Stimulated activated CD8-positive, alpha-beta memory T cell treated with anti-CD3 and anti-CD28 coated beads, Interleukin-15, amount 100 ng/mL, for 4 hours (primary cell): ENCODE results near the gene MALRD1.

Experiments
- DNase-seq, 2 donors: peaks; one replicate each; pipeline ENCODE4 v3.0.0-alpha.2; 2020; ENCODE audit warnings: low read depth in 2 of 2

Gene MALRD1

DNA sequence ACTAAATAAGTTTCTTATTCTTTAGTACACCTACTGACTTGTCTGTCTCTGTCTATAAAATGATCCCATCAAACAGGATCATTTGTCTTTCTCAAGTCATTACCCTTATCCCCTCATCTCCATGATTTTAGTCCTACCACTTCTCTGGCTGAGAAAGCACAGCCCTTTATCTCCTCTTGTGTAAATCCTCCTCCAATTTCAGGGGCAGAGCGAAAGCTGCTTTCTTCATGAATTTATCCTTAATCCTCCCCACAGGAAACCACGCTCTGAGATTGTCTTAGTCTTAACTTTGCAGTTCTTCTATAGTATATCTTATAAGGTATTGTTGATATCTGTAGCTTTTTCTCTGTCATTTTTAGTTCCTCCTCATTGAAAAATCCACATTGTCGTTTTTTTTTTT, 528.0 kb downstream of the MALRD1 start:
- no peak for DNase-seq

DNA sequence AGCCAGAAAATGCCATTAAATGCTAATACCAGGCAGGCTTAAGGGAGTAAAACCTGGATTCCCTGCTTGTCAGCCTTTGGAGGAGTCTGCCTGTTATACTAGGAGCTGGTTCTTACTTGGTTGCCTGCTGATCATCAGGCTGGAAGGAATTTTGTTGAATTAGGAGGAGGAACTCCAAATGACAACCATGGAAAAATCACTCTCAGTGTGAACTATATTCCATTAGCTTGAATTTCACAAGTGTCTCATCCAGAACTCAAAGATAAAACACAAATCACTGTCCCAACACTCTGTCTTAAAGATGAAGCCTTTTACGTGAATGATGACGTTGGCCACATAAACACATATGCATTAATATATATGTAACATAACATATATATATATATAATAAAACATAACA, 528.8 kb downstream of the MALRD1 start:
- no peak for DNase-seq

DNA sequence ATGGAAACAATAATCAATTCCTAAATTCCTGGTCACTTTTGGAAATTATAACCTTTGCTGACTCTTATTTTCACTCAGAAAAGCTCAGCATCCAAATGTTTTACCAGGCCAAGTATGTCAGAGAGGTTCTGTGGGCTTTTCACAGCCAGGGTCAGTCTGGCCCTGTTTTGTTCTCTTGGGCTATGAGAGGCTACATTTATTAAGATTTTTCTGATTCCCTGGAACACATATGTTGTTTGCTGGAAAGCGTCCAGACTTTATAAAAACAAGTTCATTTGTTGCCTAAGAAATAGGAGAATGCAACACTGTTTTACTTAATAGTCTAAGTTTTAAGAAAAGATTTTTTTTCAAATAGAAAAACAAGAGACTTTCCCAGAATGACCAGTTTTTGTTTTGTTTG, 529.2 kb downstream of the MALRD1 start:
- DNase-seq, result no peak

DNA sequence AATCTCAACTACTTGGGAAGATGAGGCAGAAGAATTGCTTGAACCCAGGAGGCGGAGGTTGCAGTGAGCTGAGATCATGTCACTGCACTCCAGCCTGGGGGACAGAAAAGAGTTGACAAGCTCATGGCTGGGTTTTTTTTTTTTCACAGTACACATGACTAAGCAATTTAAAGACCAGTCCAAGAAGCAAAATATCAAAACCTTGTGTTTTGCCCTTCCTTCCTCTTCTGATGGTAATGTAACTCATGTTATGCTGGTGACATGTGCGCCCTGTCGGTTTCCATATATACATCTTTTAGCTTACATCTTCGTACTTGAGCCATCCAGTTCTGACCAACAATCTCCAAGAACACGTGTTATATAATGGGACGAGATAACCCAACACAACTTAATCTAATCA, 530.0 kb downstream of the MALRD1 start:
- DNase-seq, result no peak

DNA sequence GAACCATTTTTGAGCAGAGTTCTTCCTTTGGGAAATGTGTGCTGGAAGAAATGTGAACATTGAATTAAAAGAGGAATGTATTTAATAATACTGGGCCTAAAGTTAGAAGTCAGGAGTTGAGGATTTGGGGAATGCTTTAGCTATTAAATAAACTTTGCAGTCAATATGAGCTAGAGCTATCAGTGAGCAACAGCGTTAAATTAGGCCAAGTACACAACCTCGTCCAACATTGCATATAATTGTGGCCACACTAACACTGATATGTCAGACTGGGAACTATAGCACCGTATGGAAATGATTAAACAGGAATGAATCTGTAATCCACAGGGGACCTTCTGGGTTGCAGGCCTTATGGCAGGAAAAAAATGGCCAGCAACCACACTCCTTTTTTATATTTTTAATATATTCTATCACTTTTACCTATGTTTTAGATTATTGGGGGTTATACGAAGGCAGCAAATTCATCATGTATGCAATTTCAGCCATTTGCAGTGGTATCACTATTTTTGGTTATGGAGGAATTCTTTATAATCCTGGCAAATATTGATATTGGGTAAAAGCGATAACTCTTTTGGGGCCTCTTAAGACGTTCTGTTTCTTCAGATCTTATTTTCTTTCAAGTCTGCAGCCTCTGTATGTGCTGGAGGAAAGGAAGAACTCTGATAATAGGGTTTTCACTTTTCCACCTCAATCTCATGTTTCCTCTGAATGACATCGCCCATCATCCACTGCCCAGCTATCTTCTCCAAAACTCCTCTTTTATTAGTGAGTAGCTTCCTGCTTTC, 531.4 kb downstream of the MALRD1 start:
- no peak for DNase-seq

DNA sequence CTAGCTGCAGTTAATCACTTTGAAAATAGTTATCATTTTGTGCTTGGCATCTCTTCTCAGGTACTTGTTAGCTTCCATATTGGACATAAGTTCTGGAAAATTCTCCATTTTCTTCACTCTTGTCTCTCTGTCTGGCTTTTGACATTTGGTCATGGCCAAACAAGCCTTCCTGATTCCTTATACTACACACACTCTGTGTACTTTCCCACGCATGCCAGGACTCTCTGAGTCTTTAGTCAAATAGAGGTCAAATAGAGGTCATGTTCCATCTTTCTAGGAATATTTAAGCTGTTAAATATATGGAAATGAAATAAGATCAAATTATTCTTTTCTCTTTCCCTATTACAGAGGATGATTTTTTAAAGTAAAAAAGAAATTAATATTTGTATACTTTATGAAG, 532.1 kb downstream of the MALRD1 start:
- DNase-seq, result no peak

DNA sequence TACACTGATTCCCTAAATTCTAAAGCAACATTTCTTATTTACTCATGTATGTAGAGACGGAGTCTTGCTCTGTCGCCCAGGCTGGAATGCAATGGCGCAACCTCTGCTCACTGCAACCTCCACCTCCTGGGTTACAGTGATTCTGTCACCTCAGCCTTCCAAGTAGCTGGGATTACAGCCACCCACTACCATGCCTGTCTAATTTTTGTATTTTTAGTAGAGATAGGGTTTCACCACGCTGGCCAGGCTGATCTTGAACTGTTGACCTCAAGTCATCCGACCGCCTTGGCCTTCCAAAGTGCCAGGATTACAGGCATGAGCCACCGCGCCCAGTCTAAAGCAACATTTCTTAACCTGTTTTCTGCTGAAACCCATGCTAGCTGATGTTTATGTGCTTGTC, 540.0 kb downstream of the MALRD1 start:
- DNase-seq, result no peak

DNA sequence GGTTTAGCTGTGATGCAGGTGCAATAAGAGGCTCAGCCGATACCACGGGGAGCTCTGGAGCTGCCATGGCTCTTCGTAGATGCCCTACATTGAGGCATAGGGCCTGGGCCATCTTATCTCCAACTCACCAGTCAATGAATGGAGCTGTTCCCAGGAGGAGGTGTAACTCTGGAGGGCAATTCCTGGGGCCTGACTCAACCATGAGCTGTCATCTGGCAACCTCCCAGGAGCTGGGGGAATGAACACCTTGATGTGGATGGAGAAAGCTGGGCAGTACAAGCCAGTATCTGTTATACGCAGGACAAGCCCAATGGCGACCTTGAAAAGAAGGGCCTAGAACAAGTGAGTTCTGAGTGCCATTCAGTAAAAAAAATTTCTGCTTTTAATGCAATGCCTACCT, 543.7 kb downstream of the MALRD1 start:
- no peak for DNase-seq

DNA sequence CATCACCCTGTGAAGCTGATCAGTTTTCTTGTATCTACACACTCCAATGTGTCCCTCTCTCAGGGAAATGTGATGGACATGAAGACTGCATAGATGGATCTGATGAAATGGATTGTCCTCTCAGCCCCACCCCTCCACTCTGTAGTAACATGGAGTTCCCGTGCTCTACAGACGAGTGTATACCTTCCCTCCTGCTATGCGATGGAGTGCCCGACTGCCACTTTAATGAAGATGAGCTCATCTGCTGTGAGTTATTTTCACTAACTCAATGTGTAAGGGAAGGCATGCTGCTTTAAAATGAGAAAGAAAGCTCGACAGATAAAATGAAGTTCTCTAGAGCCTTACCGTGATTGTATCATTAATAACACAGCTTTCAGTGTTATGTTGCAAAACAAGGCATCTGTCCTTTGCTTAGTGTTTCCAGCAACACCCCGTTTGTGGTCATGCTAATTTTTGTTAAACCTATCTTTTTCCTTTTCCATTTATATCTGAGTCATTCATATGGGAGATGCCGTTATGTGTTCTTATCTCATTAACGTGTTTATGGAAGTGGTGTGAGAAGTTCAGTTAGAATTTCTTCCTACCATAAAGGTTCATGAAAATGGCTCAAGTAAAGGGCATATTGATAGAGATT, 546.7 kb downstream of the MALRD1 start:
- DNase-seq, result no peak

DNA sequence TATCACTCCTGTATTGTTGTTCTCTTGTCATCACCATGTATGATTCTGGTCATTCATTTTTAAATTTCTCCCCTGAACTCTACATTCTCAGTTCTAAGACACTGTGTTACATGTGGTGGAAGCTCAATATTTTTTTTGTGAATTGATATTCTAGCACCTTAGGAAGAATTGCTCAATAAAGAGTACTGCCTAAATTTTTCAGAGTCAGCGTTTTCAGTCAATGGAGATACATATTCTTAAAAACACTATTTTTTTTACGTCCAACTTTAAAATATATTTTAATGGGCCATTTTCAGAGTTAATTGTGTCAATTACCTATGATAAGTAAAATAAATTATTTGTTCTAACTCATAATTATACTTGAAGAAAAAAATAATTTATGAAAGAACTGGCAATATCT, 557.2 kb downstream of the MALRD1 start:
- DNase-seq, result no peak

DNA sequence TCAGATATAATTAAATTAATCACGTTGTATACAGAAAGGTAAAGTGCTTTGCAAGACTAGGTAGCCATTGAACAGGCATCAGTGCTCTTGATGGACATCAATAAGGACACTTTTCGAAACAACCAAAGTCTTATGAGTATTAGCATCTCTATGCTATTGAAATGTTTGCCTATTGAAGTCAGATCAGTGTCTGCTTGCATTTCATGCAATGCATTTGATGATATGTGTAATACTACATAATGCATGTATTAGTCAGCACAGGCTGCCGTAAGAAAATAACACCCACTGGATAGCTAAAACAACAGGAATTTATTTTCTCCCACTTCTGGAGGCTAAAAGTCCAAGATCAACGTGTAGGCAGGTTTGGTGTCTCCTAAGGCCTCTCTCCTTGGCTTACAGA, 558.4 kb downstream of the MALRD1 start:
- no peak for DNase-seq

DNA sequence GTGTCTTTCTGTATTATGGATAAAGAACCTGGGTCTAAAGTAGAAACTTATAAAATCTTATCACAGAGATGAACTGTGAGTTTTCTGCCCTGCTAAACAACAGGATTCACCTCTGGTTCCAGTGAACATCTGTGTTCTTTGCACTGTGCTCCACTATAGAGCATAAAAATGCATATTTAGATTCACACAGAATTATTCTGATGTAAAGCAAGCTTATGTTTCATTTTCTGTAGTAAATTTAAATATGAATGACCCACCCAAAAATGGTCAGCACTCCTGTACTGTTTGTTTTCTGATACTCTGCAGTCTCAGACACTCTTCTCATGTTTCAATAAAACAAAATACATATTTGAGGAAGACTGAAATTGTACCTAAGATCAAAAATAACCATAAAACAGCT, 563.2 kb downstream of the MALRD1 start:
- DNase-seq, result no peak

DNA sequence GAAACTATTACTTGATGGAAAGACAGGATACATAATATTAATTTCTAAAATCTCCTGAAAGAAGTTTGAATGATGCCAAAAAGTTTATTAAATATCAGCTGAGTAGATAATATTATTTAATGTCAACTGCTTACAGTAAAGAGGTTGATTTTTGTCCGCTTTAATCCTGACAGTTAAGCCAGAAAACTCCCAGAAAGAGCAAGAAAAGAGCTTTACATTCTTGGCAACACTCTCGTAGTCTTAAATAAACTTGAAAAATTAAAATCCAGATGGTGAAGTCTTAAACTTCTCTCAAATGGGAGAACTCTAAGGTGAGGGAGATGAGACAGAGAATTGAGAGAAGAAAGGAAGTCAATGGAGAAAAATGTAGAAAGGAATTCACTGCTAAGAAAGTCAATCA, 568.4 kb downstream of the MALRD1 start:
- DNase-seq, result no peak

DNA sequence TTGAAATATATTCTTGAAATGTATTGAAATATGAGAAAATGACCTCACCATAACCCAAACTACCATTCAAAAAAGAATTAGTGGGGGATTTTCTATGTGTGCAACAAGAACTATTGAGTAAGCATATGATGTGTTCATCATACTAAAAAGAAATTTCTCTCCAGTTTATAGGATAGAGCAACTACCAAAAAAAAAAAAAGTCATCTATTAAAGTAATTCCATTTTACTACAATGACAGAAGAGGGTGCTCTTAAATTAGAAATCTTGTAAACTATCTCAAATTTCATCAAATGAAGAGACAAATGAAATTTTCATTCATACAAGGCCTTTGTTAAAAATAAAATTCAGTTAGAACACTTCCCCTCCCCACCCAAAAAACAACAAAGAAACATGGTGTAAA, 572.2 kb downstream of the MALRD1 start:
- no peak for DNase-seq

DNA sequence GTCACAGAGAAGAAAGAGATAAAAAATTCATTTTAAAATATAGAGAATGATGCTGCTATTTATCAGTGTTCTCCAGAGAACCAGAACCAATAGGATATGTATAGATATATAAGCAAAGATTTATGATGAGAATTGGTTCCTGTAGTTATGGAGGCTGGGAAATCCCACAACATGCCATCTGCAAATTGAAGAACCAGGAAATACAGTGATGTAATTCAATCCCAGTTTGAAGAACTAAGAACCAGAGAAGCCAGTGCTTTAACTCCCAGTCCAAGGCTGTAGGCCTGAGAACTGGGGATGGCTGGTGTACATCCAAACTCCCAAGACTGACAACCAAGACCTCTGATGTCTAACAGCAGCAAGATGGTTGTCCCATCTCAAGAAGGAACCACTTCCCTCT, 574.7 kb downstream of the MALRD1 start:
- DNase-seq, result no peak

DNA sequence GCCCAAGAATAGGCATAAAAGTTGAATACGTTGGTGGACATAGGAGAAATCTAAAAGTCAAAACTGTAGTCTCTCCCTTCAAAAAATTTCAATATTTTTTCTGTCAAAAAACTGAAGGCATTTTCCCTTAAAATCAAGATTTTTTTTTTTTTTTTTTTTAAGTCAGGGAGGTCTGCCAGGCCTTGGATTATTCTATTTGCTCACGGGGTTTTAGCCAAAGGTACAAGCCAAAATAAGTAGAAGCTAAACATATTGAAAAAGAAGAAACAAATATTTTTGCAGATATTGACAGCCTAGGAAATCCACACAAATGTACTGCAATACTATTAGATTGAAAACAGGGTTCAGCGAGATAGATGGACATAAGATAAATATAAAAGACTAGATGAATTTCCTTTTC, 577.6 kb downstream of the MALRD1 start:
- DNase-seq, result no peak

DNA sequence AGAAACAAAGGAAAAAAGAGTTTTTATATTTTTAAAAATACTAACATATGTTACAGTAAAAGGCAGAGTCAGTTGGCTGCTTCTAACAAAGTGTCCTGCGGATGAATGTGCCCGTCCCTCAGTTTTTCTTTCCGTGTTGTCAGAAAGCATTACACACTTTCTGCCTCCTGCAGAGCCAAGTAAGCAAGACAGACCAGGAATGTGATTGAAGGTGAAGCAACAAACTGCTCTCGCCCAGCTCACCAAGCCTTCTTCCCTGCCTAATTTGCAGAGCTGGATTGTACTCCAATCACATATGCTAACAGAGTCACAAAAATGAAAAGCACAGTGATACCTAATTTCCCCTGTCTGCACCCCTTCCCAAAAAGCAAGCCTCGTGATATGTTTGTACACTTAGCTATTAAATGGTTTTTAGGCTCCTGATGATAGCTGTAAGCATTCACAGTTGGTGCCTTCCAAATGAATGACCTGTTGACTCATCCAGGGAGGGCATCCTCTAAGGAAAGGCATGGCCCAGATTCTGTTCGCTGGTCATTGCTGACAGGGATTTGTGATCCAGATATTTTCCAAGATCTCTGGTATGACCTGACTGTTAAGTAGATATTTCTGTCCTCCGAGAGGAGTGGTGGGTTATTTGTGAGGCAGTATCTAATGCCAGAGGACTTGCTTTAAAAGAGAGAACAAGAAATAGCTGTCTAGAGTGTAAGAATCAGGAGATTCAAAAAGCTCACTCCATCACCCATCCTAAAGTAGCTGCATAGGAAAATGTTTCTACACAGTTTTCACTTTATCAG, 580.4 kb downstream of the MALRD1 start:
- DNase-seq, result no peak

DNA sequence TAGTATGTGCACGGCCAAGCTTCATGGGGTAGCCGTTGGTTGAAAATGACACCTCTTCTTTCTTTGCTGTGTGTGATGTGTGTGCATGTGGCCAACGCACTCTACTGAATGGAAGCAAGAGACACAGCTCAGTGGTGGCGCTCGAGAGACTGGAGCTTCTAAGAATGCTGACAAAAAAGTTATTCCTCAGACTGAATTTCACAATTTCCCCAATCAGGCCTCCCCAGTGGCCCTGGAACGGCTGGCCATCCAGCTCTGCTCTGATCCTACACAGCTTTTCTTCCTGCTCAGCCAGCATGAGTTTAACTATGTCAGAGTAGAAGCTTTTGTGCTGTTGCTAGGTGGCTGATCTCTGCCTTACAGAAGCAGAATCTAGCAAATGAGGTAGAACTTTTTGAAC, 581.0 kb downstream of the MALRD1 start:
- DNase-seq, result no peak

DNA sequence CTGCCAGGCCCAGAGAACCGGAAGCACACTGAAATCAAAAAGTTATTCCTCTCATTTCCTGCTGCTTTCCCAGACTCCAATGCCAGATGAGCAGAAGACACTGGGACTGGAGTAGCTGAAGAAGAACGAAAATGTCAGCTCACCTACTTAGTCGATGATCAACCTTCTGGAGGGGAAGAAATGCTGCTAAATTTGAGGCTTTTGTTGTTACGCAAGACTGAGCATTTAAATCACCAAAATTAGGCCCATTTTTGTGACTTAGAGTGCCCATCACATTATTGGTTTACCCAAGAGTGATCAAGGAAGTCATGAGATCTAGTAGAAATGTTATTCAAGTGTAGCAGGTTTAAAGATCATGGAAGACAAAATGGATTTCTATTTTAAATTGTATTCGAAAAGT, 585.6 kb downstream of the MALRD1 start:
- DNase-seq, result no peak

DNA sequence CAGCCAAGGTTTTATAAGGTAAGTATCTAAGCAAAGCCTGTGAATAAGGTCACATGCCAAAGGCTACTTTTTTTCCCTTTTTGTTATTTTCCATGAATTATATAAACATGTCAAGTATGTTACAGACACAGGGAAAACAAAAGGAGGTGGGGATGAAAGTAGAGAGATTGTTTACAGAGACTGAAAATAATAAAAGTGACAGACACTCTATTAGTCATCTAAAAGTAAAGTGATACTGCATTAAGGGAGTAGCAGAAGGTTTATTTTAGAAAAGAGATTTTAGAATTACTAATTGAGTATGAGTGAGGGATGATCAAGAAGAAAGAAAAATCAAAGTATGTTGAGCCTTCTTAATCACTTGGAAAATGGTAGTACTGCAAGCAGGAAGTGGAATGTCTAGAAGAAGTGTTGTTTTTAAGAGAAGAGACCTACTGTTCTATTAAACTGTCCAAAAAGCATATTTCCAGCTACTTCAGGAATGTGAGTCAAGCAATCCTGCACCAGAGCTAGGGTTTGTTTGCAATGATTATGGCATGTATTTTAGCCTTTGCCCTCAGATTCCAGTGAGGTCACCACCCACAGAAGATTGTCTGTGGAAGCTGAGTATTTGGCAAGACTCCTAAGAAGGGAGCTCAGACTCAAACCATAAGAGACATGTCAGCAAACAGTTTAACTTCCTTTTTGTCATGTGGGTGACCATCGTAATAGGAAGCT, 589.7 kb downstream of the MALRD1 start:
- no peak for DNase-seq

DNA sequence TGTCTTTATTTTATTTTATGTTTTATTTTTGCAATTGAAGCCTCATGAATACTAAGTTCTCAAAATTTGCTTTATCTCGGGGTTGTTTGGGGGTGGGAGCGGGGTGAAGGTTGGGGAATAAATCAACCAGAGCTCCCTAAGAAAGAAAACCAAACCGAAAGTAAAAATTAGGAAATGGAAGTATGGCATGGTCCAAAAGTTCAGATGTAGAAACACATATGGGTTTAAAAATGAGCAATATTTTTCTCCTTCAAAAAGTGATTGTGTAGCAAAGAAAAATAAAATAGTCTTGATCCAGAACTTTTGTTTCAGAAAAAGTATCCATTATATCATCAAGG, 590.3 kb downstream of the MALRD1 start:
- no peak for DNase-seq

DNA sequence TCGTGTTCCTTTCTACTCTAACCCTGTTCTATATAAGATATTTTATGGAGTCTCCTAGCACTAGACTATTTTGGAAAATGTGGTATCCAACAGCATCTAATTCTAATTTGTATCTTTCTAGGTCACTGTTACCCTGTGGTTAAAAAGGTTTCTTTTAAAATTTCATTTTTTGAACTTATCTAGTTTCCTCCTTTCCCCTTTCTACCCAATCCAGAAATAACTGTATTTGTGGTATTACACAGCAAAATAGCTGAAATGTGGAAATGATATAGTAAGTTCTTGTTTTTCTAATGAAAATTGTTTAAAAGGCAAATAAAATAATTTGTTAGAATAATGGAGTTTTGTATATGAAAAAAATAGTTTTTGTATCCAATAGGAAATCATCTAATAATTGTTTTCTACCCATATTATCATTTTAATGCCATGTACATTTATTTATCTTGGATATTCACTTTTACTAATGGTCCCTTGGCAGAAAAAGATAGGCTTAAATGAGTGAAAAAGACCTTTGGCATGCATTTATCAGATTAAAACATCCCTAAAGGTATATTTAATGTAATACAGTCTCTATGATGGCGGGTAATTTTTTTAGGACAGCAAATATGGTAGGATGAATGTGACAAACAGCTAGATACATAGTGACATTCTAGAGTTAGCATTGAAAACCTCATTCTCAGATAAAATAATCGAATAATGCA, 592.1 kb downstream of the MALRD1 start:
- no peak for DNase-seq
